ENCODE measurements around the gene VAMP2. TPM values are rescaled to one million over a fixed set of nuclear protein-coding genes. Genes with fewer than 3 reads are reported as not detected.

Gene VAMP2
- total and polyA plus RNA-seq, 2 of the 4 experiments (the other 2 are of a cell fraction): 2.3 to 33.3 TPM

- no peak for DNase-seq
- Histone ChIP-seq H3K9me3 (ENCODE audit: control insufficient read depth, insufficient read depth, low read length) (no peaks in the 10 kb centered on the region), H3K27ac (ENCODE audit: insufficient read depth, low read length) (no peak overlapping the region), H4K91ac (ENCODE audit: insufficient read depth, low read depth, low read length) (no peak overlapping the region), H3K27me3 (ENCODE audit: control insufficient read depth, insufficient read depth, low read length) (peaks cover 44% of the 10 kb centered on the region), H3K18ac (ENCODE audit: low read depth, low read length) (no peak overlapping the region), H2BK15ac (ENCODE audit: low read depth, low read length) (no peak overlapping the region), H2AFZ (replicated peaks; ENCODE audit: low read length, poor library complexity) (no peak overlapping the region), H3K14ac (replicated peaks; ENCODE audit: low read depth, low read length) (no peak overlapping the region), H4K20me1 (ENCODE audit: insufficient read depth, low read length) (peaks cover 24% of the 10 kb centered on the region), H2BK120ac (ENCODE audit: low read depth, low read length) (no peak overlapping the region), H3K4ac (ENCODE audit: low read depth, low read length) (no peak overlapping the region), H3K4me1 (ENCODE audit: control insufficient read depth, insufficient read depth, low read length) (peaks cover 6% of the 10 kb centered on the region; the same call in 1 of the 2 replicates), H2AK9ac (replicated peaks; ENCODE audit: low read depth, low read length, poor library complexity) (no peak overlapping the region), H2AK5ac (ENCODE audit: low read depth, low read length) (no peak overlapping the region), H3K23ac (ENCODE audit: low read depth, low read length) (no peak overlapping the region), H3K79me1 (ENCODE audit: low read depth in 1 of 2, low read length in 2 of 2) (no peaks in the 10 kb centered on the region), H2BK20ac (ENCODE audit: low read depth, low read length) (no peak overlapping the region), H3K4me3 (ENCODE audit: insufficient read depth, low read depth, low read length) (no peak overlapping the region), H3K56ac (ENCODE audit: extremely low read depth, insufficient read depth, low read length) (no peak overlapping the region), H3K9me1 (ENCODE audit: insufficient read depth, low read length) (peaks cover 2% of the 10 kb centered on the region; the same call in 1 of the 2 replicates), H3K9ac (ENCODE audit: low read depth, low read length) (no peak overlapping the region), H2BK5ac (ENCODE audit: low read depth, low read length, poor library complexity, severe bottlenecking) (no peak overlapping the region), H3K4me2 (ENCODE audit: low read depth, low read length) (no peak overlapping the region), H4K8ac (ENCODE audit: low read depth in 2 of 2, low read length in 2 of 2) (no peak overlapping the region), H4K5ac (ENCODE audit: low read depth, low read length) (no peak overlapping the region), H3K36me3 (ENCODE audit: control insufficient read depth, insufficient read depth, low read length) (no peaks in the 10 kb centered on the region)
- ATAC-seq (ENCODE audit: low read depth): no peak
- no peak for TF ChIP-seq POLR2A (IDR thresholded peaks at IDR 0.05; ENCODE audit: low read depth, low read length)
- TF ChIP-seq RFX5 (IDR thresholded peaks at IDR 0.05; ENCODE audit: low read depth, low read length): no peak
- no peak for TF ChIP-seq SMC3 (IDR thresholded peaks at IDR 0.05; ENCODE audit: low read depth, low read length)
- TF ChIP-seq CHD1 (IDR thresholded peaks at IDR 0.05; ENCODE audit: low read depth, low read length): no peak
- no peak for TF ChIP-seq BHLHE40 (IDR thresholded peaks at IDR 0.05; ENCODE audit: low read depth, low read length)
- no peak for TF ChIP-seq CTCF (conservative IDR thresholded peaks at IDR 0.05; ENCODE audit: low read depth, low read length)
- no peak for TF ChIP-seq RAD21 (IDR thresholded peaks at IDR 0.05; ENCODE audit: low read length)
- no peak for TF ChIP-seq CEBPB (IDR thresholded peaks at IDR 0.05; ENCODE audit: low read depth, low read length)
- no peak for TF ChIP-seq USF2 (IDR thresholded peaks at IDR 0.05; ENCODE audit: low read depth, low read length)
- TF ChIP-seq MAFK (IDR thresholded peaks at IDR 0.05; ENCODE audit: low read depth, low read length): no peak
- TF ChIP-seq MAZ (IDR thresholded peaks at IDR 0.05; ENCODE audit: borderline replicate concordance, low read depth, low read length): no peak
- TF ChIP-seq ELK1 (IDR thresholded peaks at IDR 0.05; ENCODE audit: borderline replicate concordance, low read depth, low read length): no peak
- no peak for TF ChIP-seq RCOR1 (IDR thresholded peaks at IDR 0.05; ENCODE audit: insufficient replicate concordance, low read length)
- TF ChIP-seq FOS (IDR thresholded peaks at IDR 0.05; ENCODE audit: low read depth, low read length): no peak
- no peak for TF ChIP-seq MXI1 (IDR thresholded peaks at IDR 0.05; ENCODE audit: borderline replicate concordance, low read depth, low read length)
- ChIA-PET CTCF (interaction anchor here (1.3 kb wide), 1 partner anchor 59 kb away, joined by 4 read pairs; no protein-coding TSS in a partner anchor), POLR2A (ENCODE audit: unreplicated experiment) (no interaction called here)
- BruUV-seq (replicated peaks): no TSS peak
- dilution Hi-C loops (cut with HindIII; ENCODE audit: low sequenced_read_pairs, unreplicated experiment): loop anchor here (25.0 kb wide), 1 partner anchor 121 kb away; the partner anchor contains the start of genes CTC1 and PFAS
- in situ Hi-C loops (cut with MboI; ENCODE audit: low sequenced_read_pairs): loop anchor here (5.0 kb wide), 1 partner anchor 44 kb away; no protein-coding TSS in a partner anchor
- intact Hi-C loops (cut with micrococcal nuclease): no loop called here
- 55% methylated on average over 14 of the region's 18 CpGs; no CpG with 5 or more reads in 1 of the 2 experiments for WGBS, 2 experiments (ENCODE audit: extremely low coverage in 2 of 2, insufficient read length in 1 of 2)
Measured at GRCh38 chr17:8116776-8117175, 46.0 kb downstream of the VAMP2 start.
